Esophagus muscularis mucosa (tissue), 3 donors: ENCODE results near the gene EEF1AKMT2.

Experiments used
- POLR2A ChIP-seq: fragments of 450-650 bp; IDR thresholded peaks from one replicate; pipeline ENCODE4 v1.6.1; 2017; ENCODE audit warnings: antibody characterized with exemption, moderate library complexity, mild to moderate bottlenecking, low read depth
- TF ChIP-seq, protein P1 (sequence below), 3 experiments: fragments of 200-600 bp in 2 of 3; fragments of 450-650 bp in 1 of 3; sonication (generic) in 2 of 3; IDR thresholded peaks; one replicate each; pipeline ENCODE4 v1.5.1; 2017 to 2019; ENCODE audit warnings: antibody characterized with exemption in 3 of 3, mild to moderate bottlenecking in 2 of 3, moderate library complexity in 1 of 3

DNA sequence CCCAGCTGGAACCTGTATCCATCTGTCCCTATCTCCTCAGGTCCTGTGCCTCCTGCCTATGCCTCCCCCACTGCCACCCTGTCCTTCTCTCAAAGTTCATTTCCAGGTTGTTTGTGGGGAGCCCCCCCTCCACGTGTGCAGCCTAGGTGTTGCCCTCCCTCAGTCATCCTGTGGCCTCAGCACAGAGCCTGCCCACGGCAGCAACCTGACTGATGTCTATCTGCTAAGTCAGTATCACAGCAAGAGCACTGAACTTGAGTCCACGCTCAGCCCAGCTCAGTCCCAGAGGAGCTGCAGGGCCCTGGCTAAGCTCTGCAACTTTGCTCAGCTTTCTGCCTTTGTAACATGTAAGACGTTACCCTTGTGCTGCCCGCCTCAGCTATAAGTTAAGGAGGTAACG is 76.2 kb downstream of the EEF1AKMT2 start:
- TF ChIP-seq, protein P1, sequence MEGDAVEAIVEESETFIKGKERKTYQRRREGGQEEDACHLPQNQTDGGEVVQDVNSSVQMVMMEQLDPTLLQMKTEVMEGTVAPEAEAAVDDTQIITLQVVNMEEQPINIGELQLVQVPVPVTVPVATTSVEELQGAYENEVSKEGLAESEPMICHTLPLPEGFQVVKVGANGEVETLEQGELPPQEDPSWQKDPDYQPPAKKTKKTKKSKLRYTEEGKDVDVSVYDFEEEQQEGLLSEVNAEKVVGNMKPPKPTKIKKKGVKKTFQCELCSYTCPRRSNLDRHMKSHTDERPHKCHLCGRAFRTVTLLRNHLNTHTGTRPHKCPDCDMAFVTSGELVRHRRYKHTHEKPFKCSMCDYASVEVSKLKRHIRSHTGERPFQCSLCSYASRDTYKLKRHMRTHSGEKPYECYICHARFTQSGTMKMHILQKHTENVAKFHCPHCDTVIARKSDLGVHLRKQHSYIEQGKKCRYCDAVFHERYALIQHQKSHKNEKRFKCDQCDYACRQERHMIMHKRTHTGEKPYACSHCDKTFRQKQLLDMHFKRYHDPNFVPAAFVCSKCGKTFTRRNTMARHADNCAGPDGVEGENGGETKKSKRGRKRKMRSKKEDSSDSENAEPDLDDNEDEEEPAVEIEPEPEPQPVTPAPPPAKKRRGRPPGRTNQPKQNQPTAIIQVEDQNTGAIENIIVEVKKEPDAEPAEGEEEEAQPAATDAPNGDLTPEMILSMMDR (IDR thresholded peaks at IDR 0.05), result no peak
- TF ChIP-seq POLR2A, result no peak
